NCI-H187 (cell line): ENCODE results near the gene KIF9.
"Not testable (repeated sequence)": the region's sequence is repeated elsewhere in the genome, so short reads cannot be mapped to it uniquely, and the experiment has no call there.

Experiments used
- DNase-seq, 2 experiments: peaks; one replicate each; lab custom pipeline; 2025; lab: John Stamatoyannopoulos, UW

The KIF9 gene

DNA sequence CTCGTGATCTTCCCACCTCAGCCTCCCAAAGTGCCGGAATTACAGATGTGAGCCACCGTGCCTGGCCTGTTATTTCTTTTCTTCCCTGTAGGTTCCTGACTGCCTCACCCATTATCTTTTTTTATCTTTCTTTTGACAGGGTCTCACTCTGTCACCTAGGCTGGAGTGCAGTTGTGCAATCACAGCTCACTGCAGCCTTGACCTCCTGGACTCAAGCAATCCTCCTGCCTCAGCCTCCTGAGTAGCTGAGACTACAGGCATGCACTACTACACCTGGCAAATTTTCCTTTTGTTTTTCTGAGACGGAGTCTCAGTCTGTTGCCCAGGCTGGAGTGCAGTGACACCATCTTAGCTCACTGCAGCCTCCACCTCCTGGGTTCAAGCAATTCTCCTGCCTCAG is 100.9 kb downstream of the KIF9 start:
- DNase-seq, result not testable (repeated sequence)

- not testable (repeated sequence) for DNase-seq
Observed at GRCh38 chr3:47180011-47180410, 102.6 kb downstream of the KIF9 start.
